Stimulated activated CD8-positive, alpha-beta memory T cell treated with anti-CD3 and anti-CD28 coated beads, Interleukin-7, amount 100 ng/mL, for 24 hours (primary cell): ENCODE results near the gene BRINP2.

Experiments
- DNase-seq: peaks from one replicate; pipeline ENCODE4 v3.0.0-alpha.2; 2020; ENCODE audit warnings: low read depth

BRINP2 gene

GRCh38 chr1:177219554-177220458, 49.0 kb downstream of the BRINP2 start:
- no peak for DNase-seq

- DNase-seq: no peak
Observed at GRCh38 chr1:177223359-177223758, 52.6 kb downstream of the BRINP2 start.

- DNase-seq: no peak
Observed at GRCh38 chr1:177227978-177228692, 57.4 kb downstream of the BRINP2 start.

- no peak for DNase-seq
Observed at GRCh38 chr1:177228693-177229065, 57.9 kb downstream of the BRINP2 start.

GRCh38 chr1:177229781-177230180, 59.0 kb downstream of the BRINP2 start:
- DNase-seq: no peak

- no peak for DNase-seq
Observed at GRCh38 chr1:177230228-177231016, 59.7 kb downstream of the BRINP2 start.

- no peak for DNase-seq
Observed at GRCh38 chr1:177235350-177235749, 64.6 kb downstream of the BRINP2 start.

- DNase-seq: no peak
Observed at GRCh38 chr1:177236962-177237361, 66.2 kb downstream of the BRINP2 start.

- no peak for DNase-seq
Observed at GRCh38 chr1:177238967-177239366, 68.2 kb downstream of the BRINP2 start.

GRCh38 chr1:177239792-177240191, 69.0 kb downstream of the BRINP2 start:
- DNase-seq: no peak

- DNase-seq: no peak
Observed at GRCh38 chr1:177243773-177244172, 73.0 kb downstream of the BRINP2 start.

- no peak for DNase-seq
Observed at GRCh38 chr1:177246710-177247580, 76.2 kb downstream of the BRINP2 start.

- no peak for DNase-seq
Observed at GRCh38 chr1:177247623-177248176, 76.9 kb downstream of the BRINP2 start.

- DNase-seq: no peak
Observed at GRCh38 chr1:177248258-177248657, 77.5 kb downstream of the BRINP2 start.

- no peak for DNase-seq
Observed at GRCh38 chr1:177249231-177249630, 78.5 kb downstream of the BRINP2 start.

GRCh38 chr1:177252877-177253276, 82.1 kb downstream of the BRINP2 start:
- no peak for DNase-seq

- no peak for DNase-seq
Observed at GRCh38 chr1:177255411-177255810, 84.7 kb downstream of the BRINP2 start.

- no peak for DNase-seq
Observed at GRCh38 chr1:177256153-177257075, 85.7 kb downstream of the BRINP2 start.

GRCh38 chr1:177257128-177257527, 86.4 kb downstream of the BRINP2 start:
- no peak for DNase-seq

GRCh38 chr1:177257576-177257975, 86.8 kb downstream of the BRINP2 start:
- no peak for DNase-seq
